Duodenal mucosa (tissue), 2 donors: Measurements from ENCODE around the gene C1RL.
A peak's percentile ranks its signal among the peaks of the same experiment; 100 is the strongest.

ENCODE experiments used
- H3K27ac ChIP-seq: one replicate; pipeline ENCODE4 v1.7.0; 2013; ENCODE audit warnings: low read depth, low read length
- H3K27me3 ChIP-seq, 2 donors: one replicate each; pipeline ENCODE4 v1.7.0; 2013; ENCODE audit warnings: low read length in 2 of 2, control low read depth in 1 of 2; ENCODE audit not compliant: insufficient read depth in 2 of 2, control insufficient read depth in 1 of 2
- H3K36me3 ChIP-seq, 2 donors: one replicate each; pipeline ENCODE4 v1.7.0; 2013; ENCODE audit warnings: low read length in 2 of 2, control low read depth in 1 of 2; ENCODE audit not compliant: insufficient read depth in 2 of 2, control insufficient read depth in 1 of 2
- H3K4me1 ChIP-seq, 2 donors: one replicate each; pipeline ENCODE4 v1.7.0; 2013; ENCODE audit warnings: low read length in 2 of 2, control low read depth in 1 of 2; ENCODE audit not compliant: insufficient read depth in 2 of 2, control insufficient read depth in 1 of 2
- H3K4me3 ChIP-seq, 2 donors: one replicate each; pipeline ENCODE4 v1.7.0; 2013; ENCODE audit warnings: low read length in 2 of 2, low read depth in 1 of 2
- H3K9ac ChIP-seq, 2 donors: one replicate each; pipeline ENCODE4 v1.7.0; 2013; ENCODE audit warnings: low read length in 2 of 2, low read depth in 1 of 2
- H3K9me3 ChIP-seq, 2 donors: one replicate each; pipeline ENCODE4 v1.7.0; 2013; ENCODE audit warnings: low read length in 2 of 2, control low read depth in 1 of 2; ENCODE audit not compliant: control insufficient read depth in 1 of 2

C1RL gene

DNA sequence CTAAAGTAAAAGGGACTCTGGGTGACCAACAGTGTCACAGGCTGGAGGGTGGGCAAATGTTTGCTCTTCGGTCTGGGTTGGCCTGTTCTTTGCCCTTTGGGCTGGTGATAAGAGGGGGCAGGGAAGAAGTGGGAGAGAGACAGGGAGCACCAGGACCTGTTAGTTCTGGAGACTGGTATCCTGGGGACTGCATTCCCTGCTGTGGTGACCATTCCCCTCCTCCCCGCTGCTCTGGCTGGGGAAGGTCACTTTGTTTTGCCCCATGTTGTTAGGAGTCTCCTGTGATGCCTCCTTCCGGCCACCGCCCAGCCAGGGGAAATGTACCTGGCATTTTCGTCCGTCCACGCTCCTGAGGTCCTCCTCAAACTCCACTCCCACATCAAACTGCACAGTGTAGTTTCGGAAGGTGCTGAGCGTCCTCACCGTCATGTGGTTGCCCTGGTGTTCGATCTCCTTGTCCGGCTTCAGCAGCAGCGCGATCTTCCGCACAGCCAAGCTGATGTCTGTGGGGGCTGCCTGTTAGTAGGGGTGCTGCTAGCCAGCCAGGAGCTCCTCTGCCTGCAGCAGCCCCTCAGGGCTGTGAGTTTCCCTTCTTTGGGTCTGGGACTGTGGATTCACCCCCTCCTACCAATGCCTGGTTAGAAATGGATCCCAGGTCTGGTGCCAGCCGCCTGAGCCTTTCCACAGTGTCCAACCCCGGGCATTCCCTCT is 19.1 kb upstream of the C1RL start:
- peaks cover 35 to 36% of the 10 kb centered on the region in 2 donors for H3K4me1 ChIP-seq
- H3K9ac ChIP-seq = peak overlapping the region; percentile 3 to 47
- H3K27ac ChIP-seq = peak overlapping the region; percentile 59
- H3K4me3 ChIP-seq = peak overlapping the region; percentile 48 to 52
- no peaks in the 10 kb centered on the region for H3K9me3 ChIP-seq
- peaks cover 4 to 5% of the 10 kb centered on the region in 2 donors for H3K27me3 ChIP-seq
- H3K36me3 ChIP-seq = no peaks in the 10 kb centered on the region

DNA sequence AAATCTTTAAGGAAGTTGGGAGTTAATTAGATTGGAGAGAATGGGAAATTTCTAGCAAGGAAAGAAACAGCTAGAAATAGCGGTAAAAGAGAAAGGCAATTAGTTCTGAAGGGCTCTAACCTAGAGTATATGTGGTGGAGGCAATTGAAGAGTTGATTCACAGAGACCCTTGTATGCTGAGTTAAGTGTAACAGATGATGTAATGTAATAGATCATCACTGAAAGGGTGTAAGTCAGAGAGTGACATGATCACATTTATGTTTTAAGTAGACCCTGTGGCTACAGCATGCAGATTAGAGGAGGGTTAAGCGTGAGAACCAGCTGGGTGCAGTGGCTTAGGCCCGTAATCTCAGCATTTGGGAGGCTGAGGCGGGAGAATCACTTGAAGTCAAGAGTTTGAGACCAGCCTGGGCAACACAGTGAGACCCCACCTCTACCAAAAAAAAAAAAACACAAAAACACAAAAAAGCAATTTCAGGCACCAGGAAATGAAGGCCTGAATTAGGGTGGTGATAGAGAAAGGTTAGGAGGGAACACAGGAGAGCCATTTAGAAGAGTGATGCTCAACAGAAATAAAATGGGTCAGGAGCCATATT is 16.7 kb upstream of the C1RL start:
- H3K4me1 ChIP-seq = peaks cover 26 to 32% of the 10 kb centered on the region in 2 donors
- H3K9ac ChIP-seq = no peak overlapping the region
- peaks cover under 1% of the 10 kb centered on the region in 2 donors for H3K27me3 ChIP-seq
- H3K27ac ChIP-seq = peak overlapping the region; percentile 37
- H3K4me3 ChIP-seq = no peak overlapping the region
- H3K36me3 ChIP-seq = no peaks in the 10 kb centered on the region
- no peaks in the 10 kb centered on the region for H3K9me3 ChIP-seq

DNA sequence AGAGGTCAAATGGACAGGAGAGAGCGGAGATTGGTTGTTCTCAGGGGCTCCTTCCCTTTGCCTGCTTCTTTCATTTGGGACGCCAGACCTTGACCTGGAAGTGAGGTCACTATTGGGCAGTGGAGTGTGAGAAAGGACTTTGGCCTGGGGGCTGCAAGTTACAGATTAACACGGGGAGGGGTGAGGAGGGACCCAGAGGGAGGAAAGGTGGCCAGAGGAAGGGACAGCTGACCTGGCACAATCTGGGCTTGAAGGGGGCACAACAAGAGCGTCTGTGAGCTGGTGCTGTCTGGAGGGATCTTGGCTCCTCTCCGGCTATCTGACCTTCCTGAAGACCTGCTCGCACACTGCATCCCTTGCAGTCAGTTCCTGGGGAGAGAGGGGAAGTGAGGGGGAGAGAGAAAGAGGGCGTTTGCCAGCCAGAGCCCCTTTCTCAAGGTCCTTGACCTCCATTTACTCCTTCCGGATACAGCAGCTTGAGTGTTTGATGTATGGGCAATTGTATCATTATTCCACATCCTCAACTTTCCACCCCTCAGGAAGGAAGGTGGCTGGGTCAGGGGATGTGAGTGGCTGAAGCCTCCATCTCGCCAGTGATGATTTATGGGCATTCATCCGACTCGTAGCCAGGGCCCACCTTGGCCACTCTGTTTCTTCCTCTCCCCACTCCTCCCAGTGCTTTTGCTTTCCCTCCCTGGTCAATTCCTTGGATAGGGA is 14.9 kb upstream of the C1RL start:
- H3K27ac ChIP-seq = no peak overlapping the region
- no peak overlapping the region for H3K9ac ChIP-seq

DNA sequence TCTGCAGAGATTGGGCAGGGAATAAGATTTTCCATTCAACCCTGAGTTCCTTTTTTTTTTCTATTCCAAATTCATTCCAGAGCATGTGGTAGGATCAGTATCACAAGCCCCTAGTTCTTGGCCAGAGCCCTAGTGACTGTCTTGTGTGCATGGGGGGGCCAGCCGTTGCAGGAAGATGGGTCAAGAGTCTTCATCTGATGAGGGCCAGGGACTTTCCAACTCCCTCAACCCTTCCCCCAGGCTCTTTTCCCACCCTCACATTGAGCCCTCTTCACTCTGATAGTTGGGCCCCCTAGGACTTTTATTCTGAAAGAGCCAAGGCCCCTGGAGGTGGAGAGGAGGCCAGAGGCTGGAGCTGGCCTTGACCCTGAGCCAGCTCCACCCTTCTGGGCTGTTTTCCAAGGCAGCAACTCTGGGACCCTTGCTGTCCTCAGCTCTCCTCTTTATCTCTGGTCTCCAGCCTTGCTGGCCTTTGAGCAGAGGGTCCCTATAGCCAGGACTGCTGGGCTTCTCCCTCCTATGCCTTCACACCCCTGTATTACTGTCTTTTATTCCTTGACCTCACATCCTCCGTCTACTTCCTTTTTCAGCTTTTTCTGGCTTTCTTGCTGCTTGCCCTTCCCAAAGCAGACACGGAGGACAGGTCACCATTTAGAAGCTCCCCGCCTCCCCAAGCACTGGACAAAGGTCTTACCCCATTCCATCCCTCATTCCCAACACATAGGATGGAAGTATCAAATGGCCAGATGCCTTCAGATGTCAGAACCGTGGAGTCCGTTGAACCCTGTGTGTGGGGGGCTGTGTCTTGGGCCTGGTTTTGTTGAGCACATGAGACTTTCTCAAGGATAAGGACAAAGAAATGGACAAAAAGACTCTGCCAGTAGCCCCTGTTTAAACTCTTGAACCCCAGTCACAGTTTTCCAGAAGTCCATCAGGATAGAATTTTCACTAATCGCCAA is 14.1 kb upstream of the C1RL start:
- Histone ChIP-seq H3K9me3 (no peaks in the 10 kb centered on the region), H3K27me3 (no peaks in the 10 kb centered on the region), H3K27ac (no peak overlapping the region), H3K9ac (no peak overlapping the region), H3K4me3 (no peak overlapping the region), H3K4me1 (peaks cover 11 to 16% of the 10 kb centered on the region in 2 donors), H3K36me3 (no peaks in the 10 kb centered on the region)

More for the DNA sequence above, 14.9 kb upstream of the C1RL start:
- Histone ChIP-seq H3K27me3 (no peaks in the 10 kb centered on the region), H3K4me3 (no peak overlapping the region), H3K9me3 (no peaks in the 10 kb centered on the region), H3K4me1 (peaks cover 16 to 20% of the 10 kb centered on the region in 2 donors), H3K36me3 (no peaks in the 10 kb centered on the region)

DNA sequence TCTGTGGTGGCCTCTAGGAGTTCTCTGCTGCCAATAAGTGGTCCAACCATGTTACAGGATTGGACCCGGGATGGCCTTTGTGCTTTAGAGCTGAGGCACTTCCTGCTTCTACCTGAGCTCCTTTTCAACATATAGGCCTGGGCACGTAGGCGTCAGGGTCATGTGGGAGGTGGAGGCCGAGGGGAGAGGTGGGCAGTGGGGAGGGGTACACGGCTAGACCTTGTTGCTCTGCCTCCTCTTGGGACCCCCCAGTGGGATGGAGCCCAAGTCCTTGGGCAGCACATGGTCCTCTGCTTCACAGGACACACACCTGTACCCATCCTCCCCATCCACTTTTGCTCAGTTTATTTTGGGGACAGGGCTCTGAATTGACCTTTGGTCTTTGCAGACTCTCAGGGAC is 12.3 kb upstream of the C1RL start:
- Histone ChIP-seq H3K4me1 (peaks cover 16 to 22% of the 10 kb centered on the region in 2 donors), H3K9me3 (no peaks in the 10 kb centered on the region), H3K9ac (no peak overlapping the region), H3K36me3 (peaks cover 0 to 2% of the 10 kb centered on the region in 2 donors), H3K4me3 (no peak overlapping the region), H3K27me3 (no peaks in the 10 kb centered on the region), H3K27ac (no peak overlapping the region)

DNA sequence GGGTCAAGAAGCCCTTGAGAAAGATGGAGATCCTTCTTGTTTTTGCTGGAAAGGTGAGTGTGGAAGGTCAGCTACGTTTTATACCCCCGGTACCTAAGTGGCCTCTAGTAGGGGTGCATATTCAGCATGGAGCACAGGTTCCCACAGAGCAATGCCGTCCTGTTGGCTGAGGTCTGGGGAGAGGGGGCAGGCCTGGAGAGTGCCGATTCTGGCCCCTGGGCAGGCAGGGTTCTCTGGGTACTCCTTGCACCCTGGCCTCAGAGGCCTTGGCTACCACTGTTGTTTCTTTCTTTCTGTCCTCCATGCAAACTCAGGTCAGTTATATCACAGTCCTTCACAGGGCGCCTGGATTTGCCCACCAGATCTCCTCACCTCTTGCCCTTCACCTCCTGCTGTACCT is 11.2 kb upstream of the C1RL start:
- H3K4me3 ChIP-seq = no peak overlapping the region
- no peaks in the 10 kb centered on the region for H3K9me3 ChIP-seq
- peaks cover 0 to 4% of the 10 kb centered on the region in 2 donors for H3K36me3 ChIP-seq
- H3K27me3 ChIP-seq = no peaks in the 10 kb centered on the region
- peaks cover 16 to 22% of the 10 kb centered on the region in 2 donors for H3K4me1 ChIP-seq
- no peak overlapping the region for H3K9ac ChIP-seq
- no peak overlapping the region for H3K27ac ChIP-seq

DNA sequence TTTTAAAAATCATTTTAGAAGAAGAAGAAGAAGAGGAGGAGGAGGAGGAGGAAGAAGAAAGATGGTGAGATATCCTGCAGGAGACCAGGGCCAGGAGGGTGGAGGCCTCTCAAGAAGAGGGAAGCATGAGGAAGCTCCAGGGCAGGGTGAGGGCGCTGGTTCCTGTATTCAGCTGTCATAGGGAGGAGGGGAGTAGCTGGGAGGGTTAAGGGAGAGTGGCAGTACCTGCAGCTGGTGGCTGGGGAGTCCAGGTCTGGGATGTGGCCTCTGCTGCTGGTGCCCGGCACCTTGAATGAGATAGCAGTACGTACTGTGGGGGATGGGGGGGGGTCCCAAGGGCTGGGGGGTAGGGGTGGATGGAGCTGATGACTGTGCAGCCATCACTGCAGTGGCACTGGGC is 9.9 kb upstream of the C1RL start:
- Histone ChIP-seq H3K27ac (no peak overlapping the region), H3K4me3 (no peak overlapping the region), H3K36me3 (peaks cover 3 to 4% of the 10 kb centered on the region in 2 donors), H3K27me3 (no peaks in the 10 kb centered on the region), H3K4me1 (peaks cover 15 to 22% of the 10 kb centered on the region in 2 donors), H3K9ac (no peak overlapping the region), H3K9me3 (no peaks in the 10 kb centered on the region)

- no peak overlapping the region for H3K4me3 ChIP-seq
- H3K9ac ChIP-seq = no peak overlapping the region
- no peaks in the 10 kb centered on the region for H3K9me3 ChIP-seq
- H3K36me3 ChIP-seq = peaks cover 3 to 4% of the 10 kb centered on the region in 2 donors
- H3K27ac ChIP-seq = no peak overlapping the region
- H3K27me3 ChIP-seq = no peaks in the 10 kb centered on the region
- H3K4me1 ChIP-seq = peaks cover 14% of the 10 kb centered on the region in 2 donors
These were observed 8.7 kb upstream of the C1RL start for GRCh38 chr12:7117670-7118069.

GRCh38 chr12:7116916-7117315 is 7.9 kb upstream of the C1RL start:
- H3K4me3 ChIP-seq = no peak overlapping the region
- H3K36me3 ChIP-seq = peaks cover 3 to 4% of the 10 kb centered on the region in 2 donors
- H3K9me3 ChIP-seq = no peaks in the 10 kb centered on the region
- H3K27me3 ChIP-seq = no peaks in the 10 kb centered on the region
- H3K4me1 ChIP-seq = peaks cover 14% of the 10 kb centered on the region in 2 donors
- H3K27ac ChIP-seq = no peak overlapping the region
- no peak overlapping the region for H3K9ac ChIP-seq
